DMS79 (cell line): ENCODE measurements around the gene CYTH1.
A peak's percentile ranks its signal among the peaks of the same experiment; 100 is the strongest.

Experiments used
- DNase-seq: peaks from one replicate; lab custom pipeline; 2025; lab: John Stamatoyannopoulos, UW

Gene CYTH1

DNA sequence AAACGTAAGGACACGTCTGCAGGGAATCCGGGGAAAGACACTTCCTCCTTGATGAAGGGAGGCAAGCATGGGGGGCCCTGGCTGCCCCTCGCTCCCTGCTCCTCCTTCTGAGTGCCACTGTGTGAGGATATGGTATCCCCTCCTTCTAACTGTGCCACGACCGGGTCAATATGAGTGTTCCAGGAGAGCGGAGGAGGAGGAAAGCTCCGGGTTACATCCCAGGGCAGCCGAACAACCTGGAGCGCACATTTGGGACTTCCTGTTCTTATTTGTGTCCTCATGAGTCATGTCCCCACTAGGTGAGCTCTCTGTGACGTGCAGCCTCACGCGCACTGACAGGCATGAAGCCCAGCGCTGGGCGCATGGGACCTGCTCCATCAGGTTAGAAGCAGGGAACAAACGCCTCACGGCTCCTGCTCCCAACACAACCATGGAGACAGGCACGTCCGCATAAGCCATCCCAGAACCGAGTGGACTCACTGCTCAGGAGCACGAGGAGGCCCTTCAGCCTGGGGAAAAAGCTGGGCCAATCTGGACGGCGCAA lies 112.0 kb downstream of the CYTH1 start:
- DNase-seq = no peak

DNA sequence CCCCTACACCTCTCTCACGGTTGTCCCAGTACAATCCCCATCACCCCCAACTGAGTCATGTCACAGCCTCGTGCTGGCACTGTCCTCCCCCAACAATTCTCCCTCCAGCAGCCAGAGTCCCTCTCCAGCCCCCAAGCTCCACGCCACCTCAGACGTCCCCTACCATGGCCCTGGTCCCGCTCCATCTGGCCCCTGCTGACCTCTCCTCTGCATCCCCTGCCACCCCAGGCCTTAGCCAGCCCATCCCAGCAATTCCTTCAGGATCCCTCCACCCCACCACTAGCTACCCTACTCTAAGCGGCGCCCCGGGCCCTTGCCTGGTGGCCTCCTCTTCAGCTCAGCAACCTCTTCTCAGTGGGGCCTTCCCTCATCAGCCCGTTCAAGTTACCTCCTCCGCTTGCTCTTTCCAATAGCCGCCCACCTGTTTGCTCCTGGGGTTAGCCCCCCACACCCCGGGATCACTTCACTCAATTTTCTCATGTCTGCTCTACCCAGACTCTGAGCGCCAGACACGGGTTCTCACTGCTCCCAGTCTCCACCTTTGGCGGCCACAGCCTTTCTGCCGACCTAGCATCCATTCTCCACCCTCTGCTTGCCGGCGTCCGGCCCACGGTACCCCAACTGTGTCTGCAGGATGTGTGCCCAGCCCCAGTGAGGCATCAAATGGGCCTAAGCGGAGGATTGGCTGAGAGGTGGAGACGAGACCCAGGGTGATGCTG lies 112.7 kb downstream of the CYTH1 start:
- no peak for DNase-seq

DNA sequence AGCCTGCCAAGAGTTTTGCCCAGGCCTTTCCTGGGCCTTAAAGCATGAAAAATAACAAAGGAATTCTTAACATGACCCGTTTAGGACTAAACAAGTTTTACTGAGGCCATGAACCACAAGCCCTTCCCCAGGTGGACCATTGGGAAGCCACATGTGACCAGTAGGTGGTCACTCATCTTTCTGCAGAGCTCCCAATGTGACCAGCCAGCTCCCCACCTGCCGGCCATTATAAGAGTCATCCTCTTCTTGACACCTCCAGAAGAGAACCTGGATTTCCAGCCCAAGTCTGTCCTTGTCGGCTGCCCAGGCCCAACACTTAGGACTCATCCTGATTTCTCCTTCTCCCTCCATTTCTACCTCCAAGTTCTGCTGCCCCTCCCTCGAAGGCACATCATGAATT lies 113.2 kb downstream of the CYTH1 start:
- DNase-seq = no peak

DNA sequence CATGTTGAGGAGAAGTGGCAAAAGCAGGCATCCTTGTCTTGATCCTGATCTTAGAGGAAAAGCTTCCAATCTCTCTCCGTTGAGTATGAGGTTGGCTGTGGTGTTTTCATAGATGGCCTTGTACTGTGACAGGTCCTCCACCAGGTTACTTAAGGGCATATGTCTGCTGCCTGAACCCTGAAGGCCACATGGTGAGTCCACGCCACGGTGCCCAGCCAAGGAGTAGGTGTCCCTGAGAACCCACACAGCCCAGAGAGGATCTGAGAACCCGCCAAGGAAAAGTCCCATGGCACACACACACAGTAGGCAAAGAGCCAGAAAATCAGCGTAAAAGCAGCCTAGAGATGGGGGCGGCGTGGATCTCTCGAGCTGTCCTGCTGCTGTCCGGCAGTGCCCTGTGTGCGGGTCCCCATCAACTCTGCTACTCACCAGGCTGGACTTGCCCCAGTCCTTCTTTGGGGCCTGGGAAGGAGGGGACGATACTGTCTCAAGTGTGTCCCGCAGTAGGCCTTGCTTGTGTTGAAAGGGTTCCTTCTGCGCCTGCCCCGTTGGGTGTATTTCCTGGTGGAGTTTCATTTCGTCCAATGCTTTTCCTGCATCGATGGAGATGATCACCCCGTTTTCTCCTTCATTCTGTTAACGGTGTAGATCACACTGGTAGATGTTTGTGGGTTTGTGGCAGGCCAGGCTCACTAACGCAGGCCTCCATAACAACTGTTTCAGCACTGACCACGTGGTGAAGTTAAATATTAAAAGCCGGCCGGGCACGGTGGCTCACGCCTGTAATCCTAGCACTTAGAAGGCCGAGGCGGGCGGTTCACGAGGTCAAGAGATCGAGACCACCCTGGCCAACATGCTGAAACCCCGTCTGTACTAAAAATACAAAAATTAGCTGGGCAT lies 114.1 kb downstream of the CYTH1 start:
- DNase-seq = no peak

DNA sequence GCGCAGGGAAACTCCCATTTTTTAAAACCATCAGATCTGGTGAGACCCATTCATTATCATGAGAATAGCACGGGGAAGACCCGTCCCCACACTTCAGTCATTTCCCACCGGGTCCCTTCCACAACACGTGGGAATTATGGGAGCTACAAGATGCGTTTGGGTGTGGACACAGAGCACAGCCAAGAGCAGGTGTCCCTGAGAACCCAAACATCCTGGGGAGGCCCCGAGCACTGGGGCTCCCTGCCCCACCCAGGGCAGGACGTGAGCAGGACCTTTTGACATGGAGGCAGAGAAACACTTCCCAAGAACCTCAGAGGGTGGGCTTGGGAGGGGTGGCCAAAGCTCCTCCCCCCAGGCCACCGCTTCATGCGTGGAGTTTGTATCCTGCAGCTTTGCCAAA lies 115.0 kb downstream of the CYTH1 start:
- DNase-seq = no peak

DNA sequence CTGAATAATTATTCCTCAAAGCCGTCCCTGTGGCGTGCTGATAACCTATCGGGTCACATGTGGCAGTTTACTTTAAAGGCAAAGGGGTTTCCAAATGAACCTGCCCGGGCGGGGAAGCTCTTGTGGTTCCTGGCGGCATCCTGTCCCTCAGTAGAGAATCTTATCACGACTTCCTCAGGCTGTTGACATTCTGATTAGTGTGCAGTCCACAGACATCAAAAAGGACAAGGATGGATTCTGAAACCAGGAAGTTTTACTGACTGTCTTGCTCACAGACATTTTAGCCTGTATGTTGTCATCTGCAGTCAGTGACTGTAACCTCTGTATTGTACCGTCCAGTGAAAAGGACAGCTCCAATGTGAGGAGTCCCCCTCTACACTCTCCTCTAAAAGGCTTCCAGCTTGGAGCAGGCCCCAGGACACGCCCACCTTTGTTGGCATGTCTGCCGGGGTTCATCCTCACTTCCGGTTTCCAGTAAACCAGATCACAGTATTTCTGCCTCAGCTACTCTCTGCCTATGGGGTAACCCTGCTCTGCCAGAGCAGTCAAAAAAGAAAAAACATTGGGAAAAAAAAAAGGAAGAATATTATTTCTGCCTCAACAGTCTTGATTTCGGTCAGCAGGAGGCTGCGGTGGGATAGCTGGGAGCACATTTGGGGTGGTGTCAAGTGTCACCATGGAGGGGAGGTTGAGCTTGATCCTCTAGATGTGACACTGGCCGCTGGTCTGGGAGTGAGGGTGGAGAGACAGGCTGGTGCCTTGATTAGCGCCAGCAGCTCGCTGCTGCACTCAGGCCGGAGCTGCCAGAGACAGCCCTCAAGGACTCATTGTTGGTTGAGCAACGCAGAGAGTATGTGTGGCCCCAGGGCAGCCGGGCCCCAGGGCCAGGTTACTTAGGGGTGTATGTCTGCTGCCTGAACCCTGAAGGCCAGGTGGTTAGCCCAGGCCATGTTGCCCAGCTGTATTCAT lies 115.8 kb downstream of the CYTH1 start:
- no peak for DNase-seq

DNA sequence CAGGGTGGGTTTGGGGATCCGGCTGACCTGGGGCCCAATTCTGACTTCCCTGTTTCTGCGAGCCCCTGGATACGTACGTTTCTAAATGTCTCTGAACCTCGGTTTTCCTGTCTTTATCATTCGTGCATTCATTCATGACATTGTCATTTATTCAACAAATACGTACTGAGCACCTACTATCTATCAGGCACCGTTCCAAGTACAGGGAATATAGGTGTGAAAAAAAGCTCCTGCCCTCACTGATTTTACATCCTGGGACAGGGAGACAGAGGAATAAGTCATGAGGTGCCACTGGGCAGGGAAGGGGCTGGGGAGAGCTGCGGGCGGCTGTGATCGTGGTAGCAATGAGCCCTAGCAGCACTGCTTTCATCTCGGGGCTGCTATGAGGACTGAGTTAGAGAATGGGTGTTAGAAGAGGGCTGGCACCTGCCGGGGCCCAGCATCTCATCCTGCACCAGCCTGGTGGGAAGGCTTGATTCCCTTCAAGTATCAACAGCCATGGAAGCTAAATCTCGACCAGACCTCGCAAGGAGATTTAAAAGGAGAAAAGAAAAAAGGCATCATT lies 116.6 kb downstream of the CYTH1 start:
- no peak for DNase-seq

DNA sequence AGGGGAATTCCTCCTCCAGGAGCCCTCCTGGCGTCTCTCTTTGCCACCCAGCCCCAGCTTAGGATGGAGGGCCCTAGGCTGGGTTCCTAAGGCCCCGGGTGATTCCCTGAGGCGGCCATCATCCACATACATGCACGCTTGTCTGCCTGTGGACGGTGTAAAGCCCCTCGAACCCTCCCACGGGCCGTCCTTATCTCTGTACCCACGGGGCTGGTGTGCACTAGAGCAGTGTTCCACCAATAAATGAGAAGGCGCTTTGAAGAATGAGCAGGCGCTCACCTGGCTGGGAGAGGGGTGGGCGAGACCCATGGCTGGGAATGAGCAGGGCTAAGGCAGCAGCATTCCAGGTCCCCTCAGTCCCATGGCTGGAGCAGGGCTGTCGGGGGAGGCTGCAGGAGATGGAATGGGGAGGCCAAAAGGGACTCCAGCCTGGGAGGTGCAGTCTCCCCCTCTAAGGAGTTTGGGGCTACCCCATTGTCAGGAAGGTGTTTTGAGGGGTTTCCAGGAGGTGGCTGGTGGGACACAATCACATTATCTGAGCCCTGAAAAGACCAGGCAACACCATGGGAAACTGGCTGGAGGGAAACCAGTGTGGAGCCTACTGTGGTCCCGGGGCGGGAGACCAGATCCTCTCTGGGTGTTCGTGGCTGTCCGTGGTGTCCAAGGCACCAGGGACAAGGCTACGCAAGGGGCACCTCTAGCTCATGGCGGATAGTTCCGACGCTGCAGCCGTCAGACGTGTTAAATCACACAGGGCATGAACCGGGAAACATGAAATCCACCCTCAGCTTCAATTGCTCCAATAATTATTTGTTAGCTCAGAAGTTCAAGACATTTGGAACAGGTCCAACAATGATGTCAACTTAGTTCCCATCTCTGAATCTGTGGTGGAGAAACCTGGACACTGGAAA lies 117.3 kb downstream of the CYTH1 start:
- DNase-seq = no peak

DNA sequence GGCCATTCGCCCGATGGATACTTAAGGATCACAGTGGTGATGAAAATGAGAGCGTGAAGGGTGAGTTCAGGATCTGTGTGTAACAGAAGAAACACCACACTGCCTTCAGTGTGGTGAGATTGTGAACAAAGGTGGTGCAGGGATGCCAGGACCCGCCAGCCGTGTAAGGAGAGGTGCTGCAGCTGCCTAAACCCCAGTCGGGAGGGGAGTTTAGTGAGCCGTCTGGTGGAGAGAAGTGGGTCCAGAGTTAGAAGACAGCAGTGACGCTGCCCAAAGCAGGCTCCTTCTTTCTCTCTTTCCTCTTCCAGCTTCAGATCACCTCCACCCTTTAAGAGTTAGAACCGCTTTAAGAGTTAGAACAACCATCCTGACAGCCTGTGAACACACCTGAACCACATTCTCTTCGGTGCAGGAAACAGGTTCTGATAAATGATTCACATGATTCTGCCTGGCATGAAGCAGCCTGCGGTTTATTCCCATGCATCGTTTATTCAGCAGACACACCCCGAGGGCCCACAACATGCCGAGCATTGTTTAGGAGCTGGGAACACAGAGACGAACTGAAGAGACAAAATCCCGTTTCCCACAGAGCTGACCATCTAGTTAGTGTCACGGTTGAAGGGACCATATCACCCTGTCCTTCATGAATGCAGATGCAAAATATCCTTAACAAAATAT lies 120.8 kb downstream of the CYTH1 start:
- peak; percentile 11 for DNase-seq

DNA sequence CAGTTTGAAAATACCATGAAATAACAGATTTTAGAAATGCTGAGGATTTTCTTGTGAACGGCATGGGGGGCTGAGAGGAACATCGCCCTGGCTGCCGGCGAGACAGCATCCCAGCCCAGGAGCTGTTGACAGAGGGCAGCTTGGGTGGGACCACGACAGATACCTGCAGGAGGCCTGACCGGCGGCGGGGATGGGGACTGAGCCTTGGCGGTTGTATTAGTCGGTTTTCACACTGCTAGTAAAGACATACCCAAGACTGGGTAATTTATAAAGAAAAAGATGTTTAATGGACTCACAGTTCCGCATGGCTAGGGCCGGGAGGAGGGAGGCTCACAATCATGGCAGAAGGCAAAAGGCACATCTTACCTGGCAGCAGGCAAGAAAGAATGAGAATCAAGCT lies 122.5 kb downstream of the CYTH1 start:
- DNase-seq = no peak

DNA sequence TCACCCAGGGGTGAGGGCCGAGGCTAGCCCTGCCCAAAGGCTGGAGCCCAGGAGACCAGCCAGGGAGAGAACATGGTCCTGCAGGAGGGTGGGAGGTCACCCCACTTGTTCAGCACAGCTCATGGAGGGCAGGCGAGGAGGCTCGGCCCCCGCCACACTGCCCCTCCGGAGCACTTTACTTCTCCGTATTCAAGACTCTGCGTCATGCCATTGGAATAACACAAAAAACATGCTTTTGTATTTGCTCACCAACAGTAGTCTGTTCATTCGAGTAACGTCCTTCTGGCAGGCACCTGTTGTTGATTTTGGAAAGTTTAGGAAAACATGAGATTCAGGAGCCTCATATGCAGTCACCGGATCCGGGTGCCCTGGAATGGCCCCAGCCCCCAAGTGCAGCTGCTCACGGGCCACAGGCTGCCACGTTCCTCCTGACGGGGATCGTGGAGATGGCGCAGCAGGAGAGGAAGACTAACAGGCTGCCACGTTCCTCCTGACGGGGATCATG lies 123.7 kb downstream of the CYTH1 start:
- DNase-seq = no peak

DNA sequence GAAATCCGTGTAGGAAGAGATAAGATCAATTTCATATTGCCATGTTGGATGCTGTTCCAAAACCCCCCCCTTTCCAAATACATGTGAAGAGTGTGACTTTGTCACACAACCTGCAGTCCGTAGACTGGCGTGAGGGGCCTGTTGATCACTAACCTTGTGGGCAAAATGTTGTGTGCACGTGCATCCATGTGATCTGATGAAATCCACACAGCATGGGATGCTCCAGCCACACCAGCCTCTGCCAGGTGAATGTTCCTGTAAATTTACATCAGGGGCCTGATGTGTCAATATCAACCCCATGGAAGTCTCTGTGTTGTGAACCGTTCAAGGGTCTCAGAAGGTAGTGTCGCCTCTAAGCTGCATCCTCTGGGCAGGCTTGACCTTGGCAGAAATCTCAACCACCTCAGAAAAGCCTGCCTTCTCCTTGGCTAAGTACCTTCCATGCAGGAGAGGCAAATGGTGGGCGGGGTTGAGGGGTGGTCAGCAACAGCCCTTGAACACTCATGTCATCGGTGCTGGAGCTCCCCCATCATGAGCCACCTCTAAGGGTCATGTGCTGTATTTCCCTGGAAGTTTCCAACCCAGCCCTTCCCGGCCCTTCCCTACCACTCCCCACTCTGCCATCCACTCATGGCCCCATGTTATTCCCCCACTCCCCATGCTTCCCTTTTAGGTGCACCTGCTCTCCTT lies 126.7 kb downstream of the CYTH1 start:
- no peak for DNase-seq

DNA sequence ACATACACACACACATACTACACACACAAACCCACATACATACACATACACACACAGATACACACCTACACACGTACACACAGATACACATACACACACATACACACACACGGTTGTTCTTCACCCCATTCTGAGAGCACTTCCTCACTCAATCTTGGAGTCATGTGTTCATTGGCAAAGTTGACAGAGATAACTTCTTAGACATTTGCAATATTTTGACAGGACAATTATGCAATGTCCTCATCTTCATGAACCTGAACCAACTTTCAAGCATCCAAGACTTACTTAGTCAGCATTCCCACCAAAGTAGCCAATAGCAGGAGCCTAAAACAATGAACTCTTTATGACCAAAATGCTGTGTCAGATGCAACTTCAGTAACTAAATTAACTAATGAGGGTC lies 127.7 kb downstream of the CYTH1 start:
- no peak for DNase-seq

DNA sequence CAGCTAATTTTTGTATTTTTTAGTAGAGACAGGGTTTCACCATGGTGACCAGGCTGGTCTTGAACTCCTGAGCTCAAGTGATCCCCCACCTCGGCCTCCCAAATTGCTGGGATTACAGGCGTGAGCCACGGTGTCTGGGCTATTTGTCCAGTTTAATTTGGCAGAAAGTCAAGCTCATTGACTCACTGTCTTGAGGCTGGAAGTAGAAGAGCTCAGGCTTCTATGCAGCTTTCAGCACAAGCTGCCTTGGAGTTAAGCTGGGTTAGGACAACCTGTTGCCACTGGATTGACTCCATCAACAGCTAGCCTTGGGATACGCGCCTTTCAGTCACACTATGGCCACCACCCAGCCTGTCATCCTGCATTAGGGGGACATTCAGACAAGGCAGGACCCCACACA lies 128.7 kb downstream of the CYTH1 start:
- DNase-seq = no peak

DNA sequence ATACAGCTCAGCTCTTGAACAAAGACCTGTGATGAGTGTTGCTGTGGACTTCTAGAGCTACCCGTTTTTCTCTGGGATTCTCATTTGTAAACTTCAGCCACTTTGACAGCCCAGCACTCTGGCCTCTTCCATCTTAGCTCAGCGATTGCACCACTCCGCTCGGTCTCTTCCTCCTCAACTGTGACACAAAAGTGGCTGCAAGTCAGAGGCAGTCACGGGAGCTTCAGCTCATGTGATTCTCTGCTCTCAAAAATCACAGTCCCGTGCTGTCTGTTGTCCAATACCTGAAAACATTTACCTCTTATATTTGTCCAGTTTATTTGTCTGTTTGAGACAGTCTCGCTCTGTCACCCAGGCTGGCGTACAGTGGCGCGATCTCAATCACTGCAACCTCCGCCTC lies 129.2 kb downstream of the CYTH1 start:
- DNase-seq = no peak

DNA sequence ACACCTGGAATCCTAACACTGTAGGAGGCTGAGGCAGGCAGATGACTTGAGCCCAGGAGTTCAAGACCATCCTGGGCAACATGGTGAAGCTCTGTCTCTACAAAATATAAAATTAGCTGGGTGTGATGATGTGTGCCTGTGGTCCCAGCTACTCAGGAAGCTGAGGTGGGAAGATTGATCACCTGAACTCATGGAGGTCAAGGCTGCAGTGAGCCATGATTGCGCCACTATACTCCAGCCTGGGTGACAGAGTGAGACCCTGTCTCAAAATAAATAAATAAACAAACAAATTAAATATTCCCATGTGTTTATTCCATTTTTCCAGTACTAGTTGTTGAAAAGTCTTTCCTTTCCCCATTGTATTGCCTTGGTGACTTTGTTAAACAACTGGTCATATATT lies 130.0 kb downstream of the CYTH1 start:
- no peak for DNase-seq

DNA sequence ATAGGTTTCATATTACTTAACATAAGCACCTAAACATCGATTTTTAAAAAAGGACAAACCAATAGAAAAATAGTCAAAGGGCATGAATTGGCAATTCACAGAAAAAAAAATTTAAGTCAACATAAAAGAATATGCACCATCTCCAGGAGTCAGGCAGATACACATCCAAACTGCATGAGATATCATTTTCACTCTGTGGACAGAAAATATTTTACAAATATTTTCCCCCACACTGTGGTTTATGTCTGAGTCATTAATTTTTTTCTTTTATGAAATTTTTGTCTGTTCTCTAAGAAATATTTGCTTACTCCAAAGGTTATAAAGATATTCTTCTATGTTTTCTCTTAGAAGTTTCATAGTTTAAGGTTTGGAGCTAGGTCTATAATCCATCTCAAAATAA lies 130.5 kb downstream of the CYTH1 start:
- no peak for DNase-seq

DNA sequence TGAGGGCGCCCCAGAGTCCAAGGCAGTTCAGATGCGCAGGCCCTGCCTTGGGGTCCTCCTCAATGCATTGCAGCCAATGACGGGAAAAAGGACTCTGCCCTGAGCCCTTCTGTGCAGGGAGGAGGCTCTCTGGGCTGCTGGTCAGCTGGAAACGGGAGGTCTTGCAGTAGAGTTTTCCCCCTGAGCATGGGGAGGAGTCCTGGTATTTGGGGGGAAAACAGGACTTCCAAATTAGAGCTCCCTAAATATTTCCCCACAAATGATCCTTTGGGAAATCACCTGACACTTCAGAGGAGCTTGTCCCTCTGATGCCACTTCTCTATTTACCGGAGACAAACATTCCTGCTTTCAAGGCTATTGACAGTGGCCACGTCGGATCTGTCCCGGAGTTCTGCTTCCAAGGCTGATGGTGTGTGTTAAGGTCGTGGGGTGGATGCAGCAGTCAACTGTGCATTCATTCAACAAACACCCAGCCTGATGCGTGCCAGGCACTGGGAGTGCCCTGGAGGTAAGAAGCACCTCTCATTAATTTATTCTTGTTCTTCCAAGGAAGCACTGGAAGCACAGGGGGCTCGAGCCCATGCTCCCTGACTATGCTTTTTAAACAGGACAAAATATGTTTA lies 131.9 kb downstream of the CYTH1 start:
- DNase-seq = no peak

DNA sequence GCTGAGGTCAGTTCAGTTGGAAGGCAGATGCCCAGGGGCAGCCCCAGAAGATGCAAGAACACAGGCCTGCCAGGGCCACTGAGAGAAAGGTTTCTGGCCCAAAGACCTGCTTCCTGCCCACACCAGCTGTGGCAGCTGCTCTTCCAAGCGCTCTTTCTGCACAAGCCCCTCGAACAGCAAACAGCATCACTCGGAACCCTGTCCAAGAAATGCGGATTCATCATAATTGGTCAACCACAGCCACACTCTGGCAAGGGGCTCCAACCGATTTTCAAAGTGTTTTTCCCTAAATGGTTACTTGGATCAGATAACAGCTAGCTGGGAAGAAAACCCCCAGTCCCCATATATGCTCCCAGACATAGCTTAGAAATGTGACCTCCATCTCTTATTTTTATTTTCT lies 133.8 kb downstream of the CYTH1 start:
- no peak for DNase-seq
